Measurements from ENCODE around the gene NAGLU.
"Not testable (repeated sequence)": the region's sequence is repeated elsewhere in the genome, so short reads cannot be mapped to it uniquely, and the experiment has no call there.

Gene NAGLU

DNA sequence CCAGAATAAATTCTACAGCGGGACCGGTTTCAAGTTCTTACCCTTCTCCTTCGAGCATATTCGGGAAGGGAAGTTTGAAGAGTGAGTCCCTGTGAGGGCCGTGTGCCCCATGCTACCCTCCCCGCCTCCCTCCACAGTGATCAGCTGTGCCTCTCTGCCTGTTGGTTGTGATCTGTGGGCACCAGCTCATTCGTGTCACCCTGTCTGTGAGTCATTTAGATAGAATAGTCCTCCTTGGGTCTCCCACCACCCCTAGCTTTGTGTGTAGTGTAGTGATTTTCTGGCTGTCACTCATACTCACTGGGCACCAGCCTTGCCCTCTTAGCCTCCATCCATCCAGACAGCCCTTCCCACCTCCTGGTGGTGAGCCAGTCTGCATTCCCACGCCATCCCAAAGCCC is 15.0 kb upstream of the NAGLU start:
- no peak for DNase-seq (ENCODE audit: low read depth in 2 of 2)

DNA sequence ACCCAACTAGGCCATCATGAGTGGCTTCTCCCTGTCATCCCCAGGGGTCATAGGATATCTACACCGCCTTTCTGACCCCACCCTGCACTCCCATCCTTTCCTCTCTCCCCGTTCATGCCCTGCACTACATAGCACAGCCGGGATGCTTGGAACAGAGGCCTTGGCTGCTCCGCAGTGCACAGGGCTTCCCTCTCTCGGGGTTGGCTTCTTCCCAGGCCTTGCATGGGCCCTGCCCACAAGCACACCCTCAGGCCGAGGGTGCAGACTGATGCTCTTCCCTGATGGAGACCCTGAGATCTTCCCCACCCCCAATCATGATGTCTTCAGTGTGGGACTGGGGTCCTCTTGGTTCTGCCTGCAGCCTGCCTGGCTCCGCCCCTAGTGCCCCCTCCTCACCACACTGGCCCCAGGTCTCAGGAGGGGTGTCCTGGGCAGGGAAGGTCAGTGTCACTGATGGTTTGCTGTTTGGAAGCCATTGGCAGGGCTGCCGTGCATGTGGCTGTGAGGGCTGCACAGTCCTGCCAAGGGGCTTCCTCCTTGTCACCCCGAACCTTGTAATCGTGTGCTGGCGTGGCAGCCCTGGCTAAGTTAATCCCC is 14.3 kb upstream of the NAGLU start:
- no peak for DNase-seq (ENCODE audit: low read depth in 2 of 2)

DNA sequence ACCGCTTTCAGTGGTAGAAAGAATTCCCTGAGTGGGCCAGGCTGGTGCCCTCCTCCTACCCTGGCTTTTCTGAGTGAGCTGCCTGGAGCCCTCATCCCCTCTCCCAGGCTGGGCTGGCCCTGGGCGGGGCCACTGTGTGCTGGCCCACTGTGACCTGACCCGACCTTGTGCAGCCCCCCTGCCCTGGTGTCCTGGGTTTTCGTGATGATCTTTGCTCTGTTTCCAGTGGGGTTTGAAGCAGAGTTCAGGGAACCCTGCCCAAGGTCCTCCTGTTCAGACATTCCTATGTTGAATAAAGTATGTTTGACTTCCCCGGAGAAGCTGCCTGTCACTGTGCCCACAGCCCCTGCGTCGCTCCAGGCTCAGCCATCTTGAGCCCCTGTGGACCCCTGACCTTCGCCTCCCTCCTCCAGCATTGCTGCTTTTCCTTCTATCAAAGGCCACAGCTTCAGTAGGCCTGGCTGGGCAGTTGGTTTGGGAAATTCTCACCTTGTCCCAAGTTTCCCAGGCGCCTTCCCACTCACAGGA is 13.7 kb upstream of the NAGLU start:
- no peak for DNase-seq (ENCODE audit: low read depth in 2 of 2)

DNA sequence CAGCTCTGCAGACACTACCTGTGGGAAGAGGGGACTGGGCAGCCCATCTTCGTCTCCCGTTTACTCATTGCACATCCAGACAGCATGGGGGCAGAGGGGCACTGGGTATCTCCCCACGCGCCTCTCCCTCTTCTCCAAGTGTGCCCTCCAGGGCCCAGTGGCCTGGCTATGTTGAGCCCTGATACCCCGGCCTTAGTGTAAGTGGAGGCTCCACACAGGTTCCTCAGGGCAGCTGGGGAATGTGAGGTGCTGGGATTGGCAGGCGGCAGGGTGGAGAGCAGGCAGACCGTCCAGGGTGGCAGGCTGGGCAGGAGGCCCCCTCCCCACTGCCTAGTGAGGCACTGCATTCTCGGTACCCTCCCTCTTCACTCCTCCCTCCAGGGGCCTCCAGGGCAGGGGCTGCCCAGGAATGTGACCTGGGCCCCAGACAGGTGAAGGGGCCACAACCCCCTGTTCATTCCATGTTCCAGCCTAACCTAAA is 13.2 kb upstream of the NAGLU start:
- DNase-seq (ENCODE audit: low read depth in 2 of 2) = no peak

DNA sequence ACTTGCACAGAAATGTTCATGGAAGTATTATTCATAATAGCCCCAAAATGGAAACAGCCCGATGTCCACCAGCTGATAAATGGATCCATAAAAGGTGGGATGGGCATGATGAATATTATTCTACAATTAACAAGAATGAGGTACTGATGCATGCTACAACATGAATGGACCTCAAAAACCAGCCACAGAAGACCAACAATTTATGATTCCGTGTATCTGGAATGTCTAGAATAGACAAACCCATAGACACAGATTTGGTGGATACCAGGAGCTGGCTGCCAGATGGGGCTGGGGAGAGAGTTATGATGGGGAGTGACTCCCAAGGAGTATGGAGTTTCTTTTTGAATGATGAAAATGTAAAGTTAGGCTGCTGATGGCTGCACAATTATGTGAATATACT is 10.8 kb upstream of the NAGLU start:
- no peak for DNase-seq (ENCODE audit: low read depth in 2 of 2)

DNA sequence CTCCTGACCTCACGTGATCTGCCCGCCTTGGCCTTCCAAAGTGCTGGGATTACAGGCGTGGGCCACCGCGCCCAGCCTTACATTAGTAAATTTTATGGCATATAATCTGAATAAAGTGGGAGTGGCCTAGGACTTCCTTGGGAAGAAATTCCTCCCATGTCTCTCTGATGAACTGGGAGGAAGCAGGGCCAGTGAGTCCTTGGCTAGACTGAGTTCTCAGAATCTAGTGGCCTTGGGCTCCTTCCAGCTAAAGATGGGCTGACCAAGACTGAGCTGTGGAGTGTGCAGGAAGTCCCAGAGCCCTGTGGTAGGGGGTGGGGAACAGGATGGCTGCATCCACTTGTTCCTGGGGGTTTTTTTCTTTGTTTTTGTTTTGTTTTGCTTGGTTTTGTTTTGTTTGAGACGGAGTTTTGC is 10.0 kb upstream of the NAGLU start:
- DNase-seq (ENCODE audit: low read depth in 2 of 2) = no peak

DNA sequence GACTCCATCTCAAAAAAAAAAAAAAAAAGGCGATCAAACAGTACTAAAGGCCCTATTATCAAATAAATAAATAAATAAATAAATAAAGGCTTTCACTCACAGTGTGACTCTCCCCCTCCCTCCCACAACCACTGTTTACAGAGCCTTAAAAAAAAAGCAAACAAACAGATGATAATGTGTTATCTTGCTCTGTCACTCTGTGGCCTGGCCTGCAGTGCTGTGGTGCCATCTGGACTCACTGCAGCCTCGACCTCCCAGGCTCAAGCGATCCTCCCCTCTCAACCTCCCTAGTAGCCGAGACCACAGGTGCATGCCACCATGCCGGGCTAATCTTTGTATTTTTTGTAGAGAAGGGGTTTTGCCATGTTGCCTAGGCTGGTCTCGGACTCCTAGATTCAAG is 8.1 kb upstream of the NAGLU start:
- no peak for DNase-seq (ENCODE audit: low read depth in 2 of 2)

DNA sequence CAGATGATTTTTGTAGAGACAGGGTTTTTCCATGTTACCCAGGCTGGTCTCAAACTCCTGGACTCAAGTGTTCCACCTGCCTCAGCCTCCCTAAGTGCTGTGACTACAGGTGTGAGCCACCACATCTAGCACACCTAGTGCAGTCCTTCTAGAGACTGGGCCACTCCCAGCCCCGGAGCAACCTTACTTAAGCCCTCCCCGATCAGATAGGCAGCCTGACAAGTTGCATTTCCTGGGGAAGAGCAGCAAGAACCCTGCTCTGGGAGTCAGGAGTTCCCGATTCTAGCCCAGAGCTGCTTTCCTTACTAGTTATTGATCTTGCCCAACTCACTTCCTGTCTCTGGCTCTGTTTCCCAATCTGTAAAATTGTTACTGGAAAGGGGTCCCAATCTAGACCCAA is 7.0 kb upstream of the NAGLU start:
- DNase-seq (ENCODE audit: low read depth in 2 of 2) = no peak

DNA sequence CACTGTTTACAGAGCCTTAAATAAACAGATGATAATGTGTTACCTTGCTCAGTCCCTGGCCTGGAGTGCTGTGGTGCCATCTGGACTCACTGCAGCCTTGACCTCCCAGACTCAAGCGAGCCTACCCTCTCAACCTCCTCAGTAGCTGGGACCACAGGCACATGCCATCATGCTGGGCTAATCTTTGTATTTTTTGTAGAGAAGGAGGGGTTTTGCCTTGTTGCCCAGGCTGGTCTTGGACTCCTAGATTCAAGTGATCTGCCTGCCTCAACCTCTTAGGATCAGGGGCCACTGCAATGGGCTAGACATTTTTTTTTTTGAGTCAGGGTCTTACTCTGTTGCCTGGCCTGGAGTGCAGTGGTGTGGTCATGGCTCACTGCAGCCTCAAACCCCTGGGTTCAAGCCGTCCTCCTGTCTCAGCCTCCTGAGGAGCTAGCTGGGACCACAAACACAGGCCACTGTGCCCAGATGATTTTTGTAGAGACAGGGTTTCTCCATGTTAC is 5.0 kb upstream of the NAGLU start:
- DNase-seq (ENCODE audit: low read depth in 2 of 2) = no peak

DNA sequence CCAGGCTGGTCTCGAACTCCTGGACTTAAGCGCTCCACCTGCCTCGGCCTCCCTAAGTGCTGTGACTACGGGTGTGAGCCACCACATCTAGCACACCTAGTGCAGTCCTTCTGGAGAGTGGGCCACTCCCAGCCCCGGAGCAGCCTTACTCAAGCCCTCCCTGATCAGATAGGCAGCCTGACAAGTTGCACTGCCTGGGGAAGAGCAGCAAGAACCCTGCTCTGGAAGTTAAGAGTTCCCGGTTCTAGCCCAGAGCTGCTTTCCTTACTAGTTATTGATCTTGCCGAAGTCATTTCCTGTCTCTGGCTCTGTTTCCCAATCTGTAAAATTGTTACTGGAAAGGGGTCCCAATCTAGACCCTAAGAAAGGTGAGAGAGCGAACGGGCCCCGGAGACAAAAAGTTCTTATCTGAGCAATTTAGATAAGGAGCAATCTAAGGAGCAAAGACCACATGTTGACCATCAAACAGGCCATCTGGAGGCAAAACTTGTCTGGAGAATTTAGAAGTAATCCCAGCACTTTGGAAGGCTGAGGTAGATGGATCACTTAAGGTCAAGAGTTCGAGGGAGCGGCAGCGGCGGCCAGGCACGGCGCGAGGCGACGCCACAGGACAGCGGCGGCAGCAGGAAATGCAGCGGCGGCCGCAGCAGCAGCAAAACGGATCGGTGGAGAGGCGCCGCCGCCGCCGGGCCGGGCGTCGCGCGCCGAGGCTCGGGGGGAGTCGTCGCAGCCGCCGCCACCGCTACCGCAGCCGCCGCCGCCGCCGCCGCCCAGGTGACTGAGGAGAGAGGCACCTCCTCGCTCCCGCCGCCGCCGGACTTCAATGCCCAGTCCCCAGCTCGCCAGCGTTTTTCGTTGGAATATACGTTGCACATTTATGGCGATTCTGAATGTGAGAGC is 4.3 kb upstream of the NAGLU start:
- DNase-seq (ENCODE audit: low read depth in 2 of 2) = peak; percentile 32 to 37

DNA sequence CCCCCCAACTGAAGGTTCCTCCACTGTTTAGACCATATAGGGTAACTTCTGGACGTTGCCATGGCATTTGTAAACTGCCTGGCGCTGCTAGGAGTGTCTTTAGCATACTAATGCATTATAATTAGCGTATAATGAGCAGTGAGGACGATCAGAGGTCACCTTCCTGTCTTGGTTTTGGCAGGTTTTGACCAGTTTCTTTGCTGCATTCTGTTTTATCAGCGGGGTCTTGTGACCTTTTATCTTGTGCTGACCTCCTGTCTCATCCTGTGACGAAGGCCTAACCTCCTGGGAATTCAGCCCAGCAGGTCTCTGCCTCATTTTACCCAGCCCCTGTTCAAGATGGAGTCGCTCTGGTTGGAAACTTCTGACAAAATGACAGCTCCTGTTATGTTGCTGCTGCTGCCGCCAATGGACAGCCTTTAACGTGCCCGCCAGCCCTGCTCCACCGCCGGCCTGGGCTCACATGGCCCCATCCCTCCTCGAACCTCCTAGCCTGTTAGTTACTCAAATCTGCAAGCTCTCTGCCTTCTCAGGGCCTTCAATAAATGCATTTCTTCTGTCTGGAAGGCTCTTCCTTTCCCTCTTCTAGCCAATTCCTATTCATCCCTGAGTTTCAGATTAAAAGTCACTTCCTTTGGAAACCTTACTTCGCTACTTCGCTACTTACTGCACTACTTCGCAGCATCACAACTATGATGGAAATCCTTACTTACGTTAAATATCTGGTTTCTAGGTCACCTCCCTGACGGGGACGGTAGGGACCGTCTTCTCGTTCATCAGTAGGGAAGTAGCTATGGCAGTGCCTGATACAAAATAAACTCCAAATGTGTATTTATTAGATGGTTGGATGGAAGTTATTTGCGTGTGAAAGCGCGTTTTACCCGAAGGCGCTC is 640 bp upstream of the NAGLU start:
- no peak for DNase-seq (ENCODE audit: low read depth in 2 of 2)

DNA sequence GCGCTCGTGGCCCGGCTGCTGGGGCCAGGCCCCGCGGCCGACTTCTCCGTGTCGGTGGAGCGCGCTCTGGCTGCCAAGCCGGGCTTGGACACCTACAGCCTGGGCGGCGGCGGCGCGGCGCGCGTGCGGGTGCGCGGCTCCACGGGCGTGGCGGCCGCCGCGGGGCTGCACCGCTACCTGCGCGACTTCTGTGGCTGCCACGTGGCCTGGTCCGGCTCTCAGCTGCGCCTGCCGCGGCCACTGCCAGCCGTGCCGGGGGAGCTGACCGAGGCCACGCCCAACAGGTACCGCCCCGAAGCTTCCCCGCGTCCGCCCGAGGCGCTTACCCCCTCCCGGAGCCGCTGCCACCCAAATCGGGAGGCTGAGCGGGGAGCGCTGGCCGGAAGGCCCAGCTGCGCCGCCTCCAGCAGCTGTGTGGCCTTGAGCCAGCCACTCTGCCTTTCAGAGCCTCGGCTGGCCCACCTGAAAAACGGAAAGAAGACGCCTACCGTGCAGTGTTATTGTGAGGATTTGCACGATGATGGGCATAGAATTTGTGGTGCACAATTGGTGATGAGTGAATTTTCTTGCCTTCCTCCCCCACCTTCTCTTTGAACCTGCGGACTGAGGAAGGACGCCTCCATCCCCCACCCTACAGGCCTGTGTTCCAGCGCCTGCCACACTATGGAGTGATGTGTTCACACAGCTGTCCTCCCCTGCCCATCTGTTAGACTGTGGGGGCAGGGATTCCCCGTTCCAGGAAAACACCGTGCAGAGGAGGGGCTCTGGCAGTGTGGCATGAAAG is 523 bp downstream of the NAGLU start:
- DNase-seq (ENCODE audit: low read depth in 2 of 2) = peak; percentile 68 to 73

DNA sequence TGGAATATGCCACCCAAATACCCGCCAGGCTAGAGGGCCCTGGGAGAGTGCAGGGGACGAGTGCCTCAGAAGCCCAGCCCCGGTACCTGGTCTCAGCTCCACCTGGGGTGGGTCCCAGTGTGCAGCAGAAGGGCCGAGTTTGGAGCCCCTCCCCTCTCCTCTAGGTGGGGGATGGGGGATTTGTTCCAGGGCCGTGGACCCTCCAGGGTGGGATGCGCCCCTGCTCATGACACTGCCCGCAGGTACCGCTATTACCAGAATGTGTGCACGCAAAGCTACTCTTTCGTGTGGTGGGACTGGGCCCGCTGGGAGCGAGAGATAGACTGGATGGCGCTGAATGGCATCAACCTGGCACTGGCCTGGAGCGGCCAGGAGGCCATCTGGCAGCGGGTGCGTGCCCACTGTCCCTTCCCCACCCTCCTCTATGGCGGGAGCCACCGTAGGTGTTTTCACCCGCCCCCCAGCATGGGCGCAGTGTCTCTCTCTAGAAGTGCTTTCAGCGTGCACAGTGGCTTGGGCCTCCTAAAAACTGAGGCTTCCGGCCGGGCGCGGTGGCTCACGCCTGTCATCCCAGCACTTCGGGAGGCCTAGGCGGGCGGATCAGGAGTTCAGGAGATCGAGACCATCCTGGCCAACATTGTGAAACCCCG is 1.2 kb downstream of the NAGLU start:
- no peak for DNase-seq (ENCODE audit: low read depth in 2 of 2)

DNA sequence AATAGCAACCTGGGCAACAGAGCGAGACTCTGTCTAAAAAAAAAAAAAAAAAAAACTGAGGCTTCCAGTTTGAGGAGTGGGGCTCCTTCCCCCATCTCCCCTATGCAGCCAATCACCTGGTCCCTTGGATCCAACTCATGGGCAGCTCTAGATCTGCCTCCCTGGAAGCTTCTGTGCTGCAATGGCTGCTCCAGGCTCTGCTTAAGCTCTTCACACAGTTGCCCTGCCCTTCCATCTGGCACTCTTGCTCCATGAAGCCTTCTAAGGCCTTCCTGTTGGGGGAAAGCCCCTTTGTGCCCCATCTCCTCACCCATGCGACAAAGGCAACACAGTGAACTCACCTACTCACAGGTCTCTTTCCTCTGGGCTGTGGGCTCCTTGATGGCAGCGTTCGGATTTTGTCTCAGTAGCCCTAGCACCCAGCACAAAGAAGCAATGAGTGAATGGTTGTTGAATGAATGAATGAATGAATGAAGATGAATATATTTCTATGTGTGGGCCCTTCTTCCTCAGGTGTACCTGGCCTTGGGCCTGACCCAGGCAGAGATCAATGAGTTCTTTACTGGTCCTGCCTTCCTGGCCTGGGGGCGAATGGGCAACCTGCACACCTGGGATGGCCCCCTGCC is 1.9 kb downstream of the NAGLU start:
- DNase-seq (ENCODE audit: low read depth in 2 of 2) = no peak

DNA sequence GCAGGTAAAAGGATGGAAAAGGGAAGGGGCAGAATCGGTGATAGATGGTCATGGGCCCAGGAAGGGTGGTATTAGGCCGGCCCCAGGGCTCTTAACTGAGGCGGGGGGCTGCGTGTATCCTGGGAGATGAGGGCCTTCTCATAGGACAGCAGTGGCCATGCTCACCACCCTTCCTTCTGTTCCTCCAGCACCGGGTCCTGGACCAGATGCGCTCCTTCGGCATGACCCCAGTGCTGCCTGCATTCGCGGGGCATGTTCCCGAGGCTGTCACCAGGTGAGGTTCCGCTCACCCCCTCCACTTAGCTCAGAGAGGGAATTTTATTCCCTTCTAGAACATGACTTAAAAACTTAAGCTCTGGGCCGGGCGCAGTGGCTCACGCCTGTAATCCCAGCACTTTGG is 2.4 kb downstream of the NAGLU start:
- DNase-seq (ENCODE audit: low read depth in 2 of 2) = no peak

DNA sequence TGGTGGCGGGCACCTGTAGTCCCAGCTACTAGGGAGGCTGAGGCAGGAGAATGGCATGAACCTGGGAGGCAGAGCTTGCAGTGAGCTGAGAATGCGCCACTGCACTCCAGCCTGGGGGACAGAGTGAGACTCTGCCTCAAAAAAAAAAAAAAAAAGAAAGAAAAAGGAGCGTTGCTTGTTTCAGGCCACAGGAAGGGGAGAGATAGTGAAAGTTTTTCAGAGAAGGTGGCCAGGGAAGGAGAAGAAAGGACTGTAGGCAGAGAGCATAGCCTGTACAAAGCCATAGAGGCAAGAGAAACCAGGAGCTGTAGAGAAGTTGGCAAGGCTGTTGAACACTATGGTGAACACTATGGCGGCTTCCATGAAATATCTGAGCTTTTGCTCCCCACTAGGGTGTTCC is 4.5 kb downstream of the NAGLU start:
- not testable (repeated sequence) for DNase-seq (ENCODE audit: low read depth in 2 of 2)

DNA sequence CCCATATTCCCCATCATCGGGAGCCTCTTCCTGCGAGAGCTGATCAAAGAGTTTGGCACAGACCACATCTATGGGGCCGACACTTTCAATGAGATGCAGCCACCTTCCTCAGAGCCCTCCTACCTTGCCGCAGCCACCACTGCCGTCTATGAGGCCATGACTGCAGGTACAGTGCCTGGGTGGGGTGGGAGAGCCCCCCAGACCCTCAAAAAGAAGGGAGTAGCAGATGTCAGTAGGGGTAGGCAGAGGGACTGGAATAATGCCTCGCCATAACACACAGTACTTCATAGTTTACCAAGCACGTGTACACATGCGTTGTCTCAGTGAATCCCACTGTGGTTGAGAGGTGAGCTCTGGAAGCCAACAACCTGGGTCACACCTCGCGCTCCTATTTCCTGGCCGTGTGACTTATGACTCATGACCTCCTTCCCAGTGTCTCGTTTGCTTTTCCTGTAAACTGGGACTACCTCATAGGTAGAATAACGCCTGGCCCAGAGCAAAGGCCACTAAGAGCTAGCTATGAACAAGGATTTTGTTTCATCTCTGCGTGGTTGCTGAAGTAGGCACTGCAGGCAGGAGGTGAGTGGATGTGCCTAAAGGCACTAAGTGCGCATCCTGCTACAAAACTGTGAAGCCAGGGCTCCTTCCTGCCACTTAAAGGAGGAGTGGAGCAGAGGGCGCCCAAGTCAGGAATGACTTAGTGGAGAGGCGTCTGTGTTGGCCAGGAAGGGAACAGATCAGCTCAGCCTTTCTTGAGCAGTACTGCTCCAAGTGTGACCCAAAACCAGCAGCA is 5.2 kb downstream of the NAGLU start:
- DNase-seq (ENCODE audit: low read depth in 2 of 2) = no peak

DNA sequence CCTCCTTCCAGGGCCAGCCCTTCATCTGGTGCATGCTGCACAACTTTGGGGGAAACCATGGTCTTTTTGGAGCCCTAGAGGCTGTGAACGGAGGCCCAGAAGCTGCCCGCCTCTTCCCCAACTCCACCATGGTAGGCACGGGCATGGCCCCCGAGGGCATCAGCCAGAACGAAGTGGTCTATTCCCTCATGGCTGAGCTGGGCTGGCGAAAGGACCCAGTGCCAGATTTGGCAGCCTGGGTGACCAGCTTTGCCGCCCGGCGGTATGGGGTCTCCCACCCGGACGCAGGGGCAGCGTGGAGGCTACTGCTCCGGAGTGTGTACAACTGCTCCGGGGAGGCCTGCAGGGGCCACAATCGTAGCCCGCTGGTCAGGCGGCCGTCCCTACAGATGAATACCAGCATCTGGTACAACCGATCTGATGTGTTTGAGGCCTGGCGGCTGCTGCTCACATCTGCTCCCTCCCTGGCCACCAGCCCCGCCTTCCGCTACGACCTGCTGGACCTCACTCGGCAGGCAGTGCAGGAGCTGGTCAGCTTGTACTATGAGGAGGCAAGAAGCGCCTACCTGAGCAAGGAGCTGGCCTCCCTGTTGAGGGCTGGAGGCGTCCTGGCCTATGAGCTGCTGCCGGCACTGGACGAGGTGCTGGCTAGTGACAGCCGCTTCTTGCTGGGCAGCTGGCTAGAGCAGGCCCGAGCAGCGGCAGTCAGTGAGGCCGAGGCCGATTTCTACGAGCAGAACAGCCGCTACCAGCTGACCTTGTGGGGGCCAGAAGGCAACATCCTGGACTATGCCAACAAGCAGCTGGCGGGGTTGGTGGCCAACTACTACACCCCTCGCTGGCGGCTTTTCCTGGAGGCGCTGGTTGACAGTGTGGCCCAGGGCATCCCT is 7.4 kb downstream of the NAGLU start:
- no peak for DNase-seq (ENCODE audit: low read depth in 2 of 2)

Data from stimulated activated CD8-positive, alpha-beta memory T cell treated with anti-CD3 and anti-CD28 coated beads, Interleukin-2, amount 100 ng/mL, for 48 hours (primary cell).